Measurements from ENCODE around the gene ARL4A. TPM values are rescaled to one million over a fixed set of nuclear protein-coding genes. Genes with fewer than 3 reads are reported as not detected.

ARL4A gene
- total RNA-seq, 2 experiments from 2014 or later, result 10.8 to 11.3 TPM

DNA sequence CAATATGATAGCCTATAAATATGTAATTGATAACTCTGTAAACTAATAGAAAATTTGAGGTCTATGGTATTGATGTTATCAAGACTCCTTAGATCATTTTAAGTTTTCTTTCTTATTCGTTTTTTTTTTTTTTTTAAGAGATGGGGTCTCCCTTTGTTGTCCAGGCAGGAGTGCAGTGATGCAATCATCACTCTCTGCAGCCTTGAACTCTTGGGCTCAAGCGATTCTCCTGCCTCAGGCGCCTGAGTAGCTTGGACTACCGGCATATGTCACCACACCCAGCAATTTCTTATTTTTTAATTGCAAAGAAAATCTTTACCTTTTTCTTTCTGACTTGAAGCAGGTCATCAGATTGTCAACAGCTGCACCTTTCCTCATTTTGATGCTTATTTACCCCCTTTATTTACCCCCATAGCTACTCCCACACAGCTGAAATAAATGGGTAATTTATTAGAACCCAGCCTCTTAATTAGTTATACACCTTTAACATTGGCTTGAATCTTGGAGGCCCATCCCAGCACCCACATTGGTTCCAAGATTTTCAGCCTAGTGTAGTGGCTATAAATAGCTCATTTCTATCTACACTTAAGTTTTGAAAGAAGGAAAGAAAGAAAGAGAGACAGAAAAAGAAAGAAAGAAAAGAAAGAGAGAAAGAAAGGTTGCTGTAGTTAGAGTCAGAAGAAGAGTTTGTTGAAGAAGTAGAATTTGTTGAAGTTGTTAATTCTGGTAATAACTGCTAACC, 38.3 kb downstream of the ARL4A start:
- POLR2A ChIA-PET, result no interaction called here
- intact Hi-C loops (cut with micrococcal nuclease), result no loop called here
- Mint-ChIP-seq H3K4me1 (ENCODE audit: low read depth) (peaks cover 11% of the 10 kb centered on the region), H3K27ac (no peak overlapping the region), H3K27me3 (no peaks in the 10 kb centered on the region), H3K4me3 (no peak overlapping the region), H3K9me3 (no peaks in the 10 kb centered on the region), H3K36me3 (ENCODE audit: low read depth) (no peaks in the 10 kb centered on the region)
- DNase-seq (no peak), ATAC-seq (no peak)
- CTCF ChIA-PET, result interaction anchor here (0.7 kb wide), 1 partner anchor 38 kb away, joined by 3 read pairs; the partner anchor contains the start of gene ARL4A
- TF ChIP-seq, protein P1, sequence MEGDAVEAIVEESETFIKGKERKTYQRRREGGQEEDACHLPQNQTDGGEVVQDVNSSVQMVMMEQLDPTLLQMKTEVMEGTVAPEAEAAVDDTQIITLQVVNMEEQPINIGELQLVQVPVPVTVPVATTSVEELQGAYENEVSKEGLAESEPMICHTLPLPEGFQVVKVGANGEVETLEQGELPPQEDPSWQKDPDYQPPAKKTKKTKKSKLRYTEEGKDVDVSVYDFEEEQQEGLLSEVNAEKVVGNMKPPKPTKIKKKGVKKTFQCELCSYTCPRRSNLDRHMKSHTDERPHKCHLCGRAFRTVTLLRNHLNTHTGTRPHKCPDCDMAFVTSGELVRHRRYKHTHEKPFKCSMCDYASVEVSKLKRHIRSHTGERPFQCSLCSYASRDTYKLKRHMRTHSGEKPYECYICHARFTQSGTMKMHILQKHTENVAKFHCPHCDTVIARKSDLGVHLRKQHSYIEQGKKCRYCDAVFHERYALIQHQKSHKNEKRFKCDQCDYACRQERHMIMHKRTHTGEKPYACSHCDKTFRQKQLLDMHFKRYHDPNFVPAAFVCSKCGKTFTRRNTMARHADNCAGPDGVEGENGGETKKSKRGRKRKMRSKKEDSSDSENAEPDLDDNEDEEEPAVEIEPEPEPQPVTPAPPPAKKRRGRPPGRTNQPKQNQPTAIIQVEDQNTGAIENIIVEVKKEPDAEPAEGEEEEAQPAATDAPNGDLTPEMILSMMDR (IDR thresholded peaks at IDR 0.05), result no peak

DNA sequence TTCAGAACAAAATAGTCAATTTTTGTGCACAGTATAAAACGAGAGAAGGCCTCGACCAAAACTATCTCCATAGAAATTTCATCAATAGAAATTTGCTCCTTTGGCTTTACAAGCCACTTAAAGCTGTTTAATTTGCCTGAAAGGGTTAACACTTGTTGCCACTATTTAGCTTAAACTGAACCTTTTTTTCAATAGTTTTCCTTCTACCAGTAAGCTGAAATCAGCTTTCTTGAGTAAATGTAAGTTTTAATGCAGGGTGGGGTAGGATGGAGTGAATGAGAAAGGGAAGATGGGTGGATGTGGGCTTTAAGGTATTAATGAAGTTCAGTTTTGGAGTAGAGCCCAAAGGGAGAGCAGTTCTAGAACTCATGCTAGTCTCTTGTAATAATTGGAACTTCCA, 39.5 kb downstream of the ARL4A start:
- H3K27ac Mint-ChIP-seq, result no peak overlapping the region
- H3K9me3 Mint-ChIP-seq, result no peaks in the 10 kb centered on the region
- DNase-seq, result no peak
- ChIA-PET POLR2A (no interaction called here), CTCF (no interaction called here)
- TF ChIP-seq, protein P1 (IDR thresholded peaks at IDR 0.05), result no peak
- peaks cover 16% of the 10 kb centered on the region for H3K4me1 Mint-ChIP-seq (ENCODE audit: low read depth)
- H3K27me3 Mint-ChIP-seq, result no peaks in the 10 kb centered on the region
- no peak overlapping the region for H3K4me3 Mint-ChIP-seq
- ATAC-seq, result no peak
- intact Hi-C loops (cut with micrococcal nuclease), result no loop called here
- no peaks in the 10 kb centered on the region for H3K36me3 Mint-ChIP-seq (ENCODE audit: low read depth)

DNA sequence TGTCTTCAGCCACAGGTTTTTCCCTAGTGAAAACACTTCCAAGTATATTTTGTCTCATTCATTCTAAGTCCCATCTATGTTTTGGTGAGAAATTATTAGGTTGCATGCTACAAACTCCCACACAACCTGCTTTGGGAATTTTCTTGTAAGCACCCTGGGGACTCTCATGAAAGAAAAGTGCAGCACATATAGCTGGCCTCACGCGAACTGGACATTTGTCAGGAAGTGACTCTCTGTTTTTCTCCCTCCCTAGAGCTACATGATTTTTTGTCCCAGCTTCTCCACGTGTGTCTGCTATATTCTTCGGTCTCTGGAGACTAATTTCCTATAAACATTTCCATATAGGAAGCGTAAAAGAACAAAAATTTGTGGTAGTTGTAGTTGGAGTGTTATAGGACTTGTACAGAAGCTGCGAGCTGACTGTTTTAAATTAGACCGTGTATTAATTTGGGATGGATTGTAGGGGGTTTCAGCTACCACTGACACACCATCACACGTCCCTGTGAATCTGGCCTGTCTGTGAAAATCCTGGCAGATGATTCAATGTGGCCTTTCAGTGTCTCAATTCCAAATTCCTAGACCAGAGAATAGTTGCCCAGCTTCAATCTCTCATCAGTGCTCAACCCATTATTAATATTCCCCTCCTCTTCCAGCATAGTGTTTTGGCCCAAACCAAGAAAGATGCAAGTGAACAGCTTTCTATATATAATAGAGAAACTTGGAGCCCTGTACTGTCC, 40.2 kb downstream of the ARL4A start:
- intact Hi-C loops (cut with micrococcal nuclease), result no loop called here
- CTCF ChIA-PET, result interaction anchor here (1.8 kb wide), 1 partner anchor 41 kb away, joined by 5 read pairs; the partner anchor contains the start of gene ARL4A
- H3K4me3 Mint-ChIP-seq, result no peak overlapping the region
- no peaks in the 10 kb centered on the region for H3K36me3 Mint-ChIP-seq (ENCODE audit: low read depth)
- no peak overlapping the region for H3K27ac Mint-ChIP-seq
- H3K9me3 Mint-ChIP-seq, result no peaks in the 10 kb centered on the region
- POLR2A ChIA-PET, result interaction anchor here (1.6 kb wide), 1 partner anchor 12 kb away, joined by 3 read pairs; no protein-coding TSS in a partner anchor
- TF ChIP-seq, protein P1 (IDR thresholded peaks at IDR 0.05), result no peak
- ATAC-seq (no peak), DNase-seq (no peak)
- H3K27me3 Mint-ChIP-seq, result no peaks in the 10 kb centered on the region
- peaks cover 16% of the 10 kb centered on the region for H3K4me1 Mint-ChIP-seq (ENCODE audit: low read depth)

DNA sequence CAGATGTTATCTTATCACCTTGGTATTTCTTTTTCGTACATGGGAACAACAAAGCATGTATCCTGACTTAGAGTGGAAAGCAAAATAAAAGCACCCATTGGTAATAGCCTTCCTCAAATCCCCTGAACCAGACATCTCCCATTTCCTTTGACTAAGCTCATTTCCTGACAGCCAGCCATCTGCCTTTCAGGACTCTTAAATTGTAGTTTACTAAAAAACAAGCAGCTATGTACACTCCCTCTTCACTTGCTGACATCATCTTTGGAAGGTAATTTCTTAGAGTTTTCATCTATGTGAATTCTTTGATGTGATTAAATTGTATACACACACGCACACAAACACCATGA, 40.7 kb downstream of the ARL4A start:
- Mint-ChIP-seq H3K27ac (no peak overlapping the region), H3K36me3 (ENCODE audit: low read depth) (no peaks in the 10 kb centered on the region), H3K4me3 (no peak overlapping the region), H3K9me3 (no peaks in the 10 kb centered on the region), H3K4me1 (ENCODE audit: low read depth) (peaks cover 13% of the 10 kb centered on the region), H3K27me3 (no peaks in the 10 kb centered on the region)
- DNase-seq (no peak), ATAC-seq (no peak)
- POLR2A ChIA-PET, result interaction anchor here (1.6 kb wide), 1 partner anchor 13 kb away, joined by 3 read pairs; no protein-coding TSS in a partner anchor
- intact Hi-C loops (cut with micrococcal nuclease), result no loop called here
- CTCF ChIA-PET, result interaction anchor here (0.9 to 1.8 kb wide), 2 partner anchors 41 to 203 kb away, joined by 4 to 5 read pairs; partner anchors contain the start of gene ARL4A
- TF ChIP-seq, protein P1 (IDR thresholded peaks at IDR 0.05), result no peak

DNA sequence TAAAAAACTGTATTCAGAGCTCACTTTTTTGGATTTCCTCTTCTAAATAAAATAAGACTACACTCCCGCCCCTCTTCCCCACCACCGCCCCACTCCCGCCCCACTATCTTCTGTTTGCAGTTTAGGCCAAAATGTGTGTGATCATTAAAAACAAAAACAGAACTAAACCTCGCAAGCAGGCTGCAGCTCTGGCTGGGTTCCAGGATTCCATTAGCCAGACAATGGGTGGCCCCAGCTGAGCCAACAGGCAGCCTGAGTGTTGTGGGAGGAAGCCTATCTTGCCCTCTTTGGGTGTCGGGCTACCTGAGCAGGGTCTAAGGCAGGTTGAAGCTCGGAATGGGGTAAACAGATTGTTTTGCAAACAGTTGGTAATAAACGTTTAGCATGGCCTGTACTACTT, 41.7 kb downstream of the ARL4A start:
- ATAC-seq, result no peak
- POLR2A ChIA-PET, result interaction anchor here (1.6 kb wide), 1 partner anchor 14 kb away, joined by 3 read pairs; no protein-coding TSS in a partner anchor
- CTCF ChIA-PET, result interaction anchor here (0.7 to 1.8 kb wide), 3 partner anchors 42 to 204 kb away, joined by 3 to 5 read pairs (median 4); partner anchors contain the start of gene ARL4A
- Mint-ChIP-seq H3K9me3 (no peaks in the 10 kb centered on the region), H3K4me3 (no peak overlapping the region), H3K27ac (no peak overlapping the region), H3K27me3 (no peaks in the 10 kb centered on the region), H3K36me3 (ENCODE audit: low read depth) (no peaks in the 10 kb centered on the region), H3K4me1 (ENCODE audit: low read depth) (peaks cover 13% of the 10 kb centered on the region)
- DNase-seq, result no peak
- intact Hi-C loops (cut with micrococcal nuclease), result no loop called here
- TF ChIP-seq, protein P1 (IDR thresholded peaks at IDR 0.05), result no peak
